PC-9 (cell line): ENCODE data around the gene CGB3.

ENCODE experiments used
- CTCF ChIP-seq: fragments of 200-600 bp; sonication (generic); conservative IDR thresholded peaks from 2 replicates; pipeline ENCODE4 v1.6.1; 2017; ENCODE audit warnings: mixed run types, antibody characterized with exemption, mild to moderate bottlenecking, moderate library complexity
- EZH2 ChIP-seq: fragments of 200-600 bp; sonication (generic); IDR thresholded peaks from 2 replicates; pipeline ENCODE4 v1.8.0; 2017; ENCODE audit warnings: antibody characterized with exemption, low read depth

GRCh38 chr19:49010453-49010852, 13.7 kb downstream of the CGB3 start:
- TF ChIP-seq CTCF (no peak), EZH2 (no peak)
